Left renal pelvis (tissue), 4 donors: ENCODE measurements around the gene CTSK. TPM values are rescaled to one million over a fixed set of nuclear protein-coding genes. Genes with fewer than 3 reads are reported as not detected.
"Not testable (repeated sequence)": the region's sequence is repeated elsewhere in the genome, so short reads cannot be mapped to it uniquely, and the experiment has no call there.

ENCODE experiments used
- DNase-seq, 4 donors: peaks; one replicate each; pipeline ENCODE4 v3.0.0-alpha.2; 2013; ENCODE audit warnings: low read depth in 4 of 4, low spot score in 3 of 4
- polyA plus RNA-seq, 4 donors: library from polyadenylated mRNA; unstranded; fragments of 120-200 nt; gene quantifications; one replicate each; pipeline ENCODE4 v1.2.1, GENCODE V29; 2013; ENCODE audit not compliant: insufficient read length in 4 of 4

The CTSK gene
- polyA plus RNA-seq, 4 donors, result 19.8 to 107 (median 35.3) TPM

DNA sequence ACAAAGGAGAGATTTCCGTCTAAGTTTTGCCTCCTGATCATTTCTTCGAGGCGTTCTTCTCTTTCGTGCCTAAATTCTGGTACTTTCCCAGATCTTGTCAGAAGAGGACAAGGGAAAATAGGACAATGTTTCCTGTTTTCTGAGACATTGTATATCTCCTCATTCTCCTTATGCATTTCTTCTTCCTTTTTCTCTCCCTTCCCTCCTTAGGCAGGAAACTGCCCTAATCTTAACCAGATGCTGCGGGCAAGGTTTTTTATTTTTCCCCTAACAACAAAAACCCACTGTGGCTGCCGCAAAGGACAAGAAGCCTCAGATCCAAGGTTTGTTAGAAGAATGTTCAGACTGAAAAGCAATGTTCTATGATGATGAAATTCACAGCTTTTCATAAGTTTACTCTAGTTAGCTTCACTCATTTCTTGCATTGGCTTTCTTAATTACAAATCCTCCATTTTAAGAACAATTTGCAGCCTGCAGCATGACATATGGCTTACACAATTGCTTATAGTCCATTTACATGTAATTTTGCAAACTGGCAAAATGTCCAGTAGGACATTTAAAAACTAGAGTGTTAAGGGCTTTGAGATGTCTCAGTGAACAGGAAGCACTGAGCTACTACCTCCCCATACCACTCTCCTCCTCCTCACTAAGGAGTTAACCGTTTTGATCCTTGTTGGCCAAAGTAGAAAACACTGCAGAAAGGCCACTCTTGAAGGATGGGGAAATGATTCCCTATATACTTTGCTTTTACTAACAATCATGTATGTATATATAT, 624 bp downstream of the CTSK start:
- DNase-seq, result no peak

DNA sequence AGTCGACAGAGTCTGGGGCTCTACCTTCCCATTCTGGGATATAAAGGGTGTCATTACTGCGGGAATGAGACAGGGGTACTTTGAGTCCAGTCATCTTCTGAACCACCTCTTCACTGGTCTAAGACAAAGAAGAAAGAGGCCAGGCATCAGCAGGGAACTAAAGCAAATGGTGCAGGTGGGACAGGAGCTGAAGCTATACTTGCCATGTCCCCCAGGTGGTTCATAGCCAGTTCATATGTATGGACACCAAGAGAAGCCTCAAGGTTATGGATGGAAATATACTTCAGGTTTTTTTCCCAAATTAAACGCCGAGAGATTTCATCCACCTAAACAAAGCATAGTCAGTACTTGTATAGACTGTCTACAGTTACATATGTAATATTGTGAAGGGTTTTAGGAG, 2.2 kb downstream of the CTSK start:
- DNase-seq, result no peak

DNA sequence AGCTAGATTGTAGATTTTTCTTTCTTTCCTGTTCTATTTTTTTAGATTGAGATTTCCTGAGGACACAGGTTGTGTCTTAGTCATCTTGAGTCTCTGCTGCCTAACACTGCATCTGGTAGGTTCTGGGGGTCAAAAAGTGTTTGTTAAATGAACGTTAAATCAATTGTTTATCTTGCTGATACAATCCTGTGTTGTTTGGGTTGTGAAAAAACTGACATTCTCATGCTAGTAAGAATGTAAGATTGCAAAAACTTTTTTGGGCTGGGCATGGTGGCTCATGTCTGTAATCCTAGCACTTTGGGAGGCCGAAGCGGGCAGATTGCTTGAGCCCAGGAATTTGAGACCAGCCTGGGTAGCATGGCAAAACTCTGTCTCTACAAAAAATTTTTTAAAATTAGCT, 3.4 kb downstream of the CTSK start:
- DNase-seq, result no peak

DNA sequence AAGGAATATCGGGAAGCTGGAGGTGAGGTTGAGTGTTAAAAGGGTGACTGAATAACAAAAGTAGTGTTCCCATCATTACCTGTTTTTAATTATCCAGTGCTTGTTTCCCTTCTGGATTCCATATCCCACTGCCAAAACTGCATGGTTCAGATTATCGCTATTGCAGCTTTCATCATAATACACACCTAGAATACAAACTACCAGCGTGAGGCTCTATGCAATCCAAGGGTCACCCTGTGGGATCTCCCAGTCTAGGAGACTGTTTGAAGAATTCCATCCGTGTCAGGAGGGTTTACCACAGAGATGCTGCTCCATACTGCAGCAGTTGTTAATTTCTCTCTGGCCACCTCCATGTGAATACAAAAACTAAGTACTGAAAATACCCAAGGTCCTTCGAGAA, 9.0 kb downstream of the CTSK start:
- DNase-seq, result no peak

DNA sequence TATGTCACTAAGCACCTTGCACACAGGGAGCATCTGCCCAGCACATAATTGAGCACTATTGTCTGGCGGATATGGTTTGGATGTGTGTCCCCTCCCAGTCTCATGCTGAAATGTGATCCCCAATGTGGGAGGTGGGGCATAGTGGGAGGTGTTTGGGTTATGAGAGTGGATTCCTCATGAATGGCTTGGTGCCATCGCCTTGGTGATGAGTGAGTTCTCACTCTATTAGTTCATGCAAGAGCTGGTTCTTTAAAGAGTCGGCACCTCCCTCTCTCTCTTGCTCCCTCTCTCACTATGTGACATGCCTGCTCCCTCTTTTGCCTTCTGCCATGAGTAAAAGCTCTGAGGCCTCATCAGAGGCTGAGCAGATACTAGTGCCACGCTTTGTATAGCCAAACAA, 9.5 kb downstream of the CTSK start:
- peak in 1 of 4 donors; percentile 45 for DNase-seq

DNA sequence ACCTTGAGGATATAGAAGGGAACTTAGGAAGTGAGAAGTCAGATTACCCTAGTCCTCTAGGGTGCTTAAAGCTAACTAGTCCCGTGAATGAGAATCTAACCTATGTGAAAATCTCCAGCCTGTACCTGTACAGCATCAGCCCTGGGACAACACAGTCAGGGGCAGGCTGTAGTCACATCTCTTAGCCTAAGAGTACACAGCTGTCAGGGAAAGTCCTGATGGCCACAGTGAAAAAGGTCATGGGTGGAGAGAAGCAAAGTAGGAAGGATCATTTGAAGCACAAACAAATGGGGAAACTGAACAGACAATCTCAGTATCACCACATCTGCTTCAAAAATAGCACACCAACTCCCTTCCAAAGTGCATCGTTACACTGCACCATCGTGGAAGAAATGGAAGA, 11.7 kb downstream of the CTSK start:
- DNase-seq, result no peak

DNA sequence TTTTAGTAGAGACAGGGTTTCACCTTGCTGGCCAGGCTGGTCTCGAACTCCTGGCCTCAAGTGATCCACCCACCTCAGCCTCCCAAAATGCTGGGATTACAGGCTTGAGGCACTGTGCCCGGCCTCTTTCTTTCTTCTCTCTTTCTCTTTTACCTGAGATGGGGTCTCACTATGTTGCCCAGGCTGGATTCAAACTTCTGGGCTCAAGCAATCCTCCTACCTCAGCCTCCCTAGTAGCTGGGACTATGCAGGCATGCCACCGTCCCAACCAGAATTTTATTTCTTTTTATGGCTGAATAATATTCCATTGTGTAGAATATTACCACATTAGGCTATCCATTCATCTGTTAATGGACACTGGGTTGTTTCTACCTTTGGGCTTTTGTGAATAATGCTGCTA, 14.3 kb downstream of the CTSK start:
- DNase-seq, result not testable (repeated sequence)

DNA sequence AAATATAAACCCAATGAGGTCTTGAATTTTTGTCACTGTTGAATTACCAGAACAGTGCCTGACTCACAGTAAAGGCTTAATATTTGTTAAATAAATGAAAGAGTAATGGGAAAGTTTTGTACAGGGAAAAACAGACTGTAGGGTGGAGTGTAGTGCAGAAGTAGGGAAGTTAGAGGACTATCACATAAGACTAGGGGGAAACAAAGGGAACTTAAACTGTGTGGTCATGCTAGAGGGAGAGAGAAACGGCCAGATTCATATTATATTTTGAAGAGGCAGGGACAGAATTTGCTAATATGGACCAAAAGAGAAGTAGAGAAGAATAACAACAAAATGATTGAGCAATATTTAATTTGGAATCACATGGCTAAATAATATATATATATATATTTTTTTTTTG, 14.8 kb downstream of the CTSK start:
- DNase-seq, result no peak

DNA sequence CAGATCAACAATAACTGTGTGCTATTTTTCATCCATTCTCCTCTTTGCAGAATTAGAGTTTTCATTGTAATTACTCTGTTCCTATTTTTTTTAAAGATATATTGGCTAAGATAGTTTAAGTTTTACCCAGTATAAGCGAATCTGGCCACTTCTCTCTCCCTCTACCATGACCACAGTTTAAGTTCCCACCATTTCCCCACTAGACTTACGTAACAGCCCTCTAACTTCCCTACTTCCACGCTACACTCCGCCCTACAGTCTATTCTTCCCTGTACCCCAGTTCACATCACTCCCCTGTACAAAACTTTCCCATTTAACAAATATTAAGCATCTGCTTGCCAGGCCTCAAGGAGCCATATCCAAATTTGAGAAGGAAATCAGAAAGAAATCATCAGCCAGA, 16.5 kb downstream of the CTSK start:
- DNase-seq, result no peak

DNA sequence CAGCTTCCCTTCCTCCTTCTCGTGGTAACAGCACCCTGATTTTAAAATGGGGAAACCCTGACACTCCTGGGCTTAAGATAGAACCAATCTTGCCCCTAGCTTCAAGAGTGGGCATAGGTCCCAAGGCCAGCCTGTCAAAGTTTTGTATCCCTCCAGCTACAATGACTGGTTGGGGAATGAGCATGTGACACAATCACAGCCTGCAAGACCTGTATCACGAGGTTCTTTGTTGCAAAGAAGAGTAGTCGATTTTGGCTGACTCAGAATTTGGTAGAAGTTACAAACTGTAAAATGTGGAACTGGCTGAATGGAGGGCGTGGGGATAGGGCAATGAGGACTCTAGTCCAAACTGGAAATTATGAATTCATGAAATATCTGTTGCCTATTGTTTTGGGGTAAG, 18.7 kb downstream of the CTSK start:
- DNase-seq, result no peak

DNA sequence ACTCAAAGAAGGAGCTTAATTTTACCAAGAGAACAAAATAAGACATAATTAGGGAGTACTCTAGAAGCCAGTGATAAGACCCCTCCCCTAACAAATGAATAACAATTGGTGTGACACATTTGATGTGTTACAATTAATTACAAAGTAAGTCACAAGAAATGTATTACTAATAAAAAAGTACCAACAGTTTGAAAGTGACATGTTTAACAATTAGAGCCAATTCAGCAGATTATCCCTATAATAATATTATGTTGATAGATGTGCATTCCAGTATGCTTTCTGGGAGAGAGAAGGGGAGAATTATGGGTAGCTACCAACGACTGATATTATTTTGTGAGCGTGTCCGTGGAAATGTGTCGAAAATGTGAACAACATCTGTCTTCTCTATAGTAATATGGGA, 19.1 kb downstream of the CTSK start:
- DNase-seq, result no peak

DNA sequence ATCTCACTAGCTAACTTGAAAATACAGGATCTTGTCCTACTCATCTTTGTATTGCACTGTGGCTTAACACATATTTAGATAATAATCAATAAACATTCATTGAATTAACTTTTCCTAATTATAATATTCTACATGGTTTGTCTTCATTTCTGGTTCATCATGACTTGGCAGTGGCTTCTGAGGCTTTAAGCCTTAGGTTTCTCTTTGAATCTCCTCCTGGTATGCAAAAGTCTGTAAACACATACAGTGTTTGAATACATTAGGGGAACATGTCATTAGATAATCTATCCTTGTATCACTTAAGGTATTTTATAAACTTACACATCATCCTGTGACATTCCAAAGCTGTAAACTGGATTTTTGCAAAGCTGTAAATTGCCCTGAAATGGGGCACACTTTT, 20.6 kb downstream of the CTSK start:
- no peak for DNase-seq

DNA sequence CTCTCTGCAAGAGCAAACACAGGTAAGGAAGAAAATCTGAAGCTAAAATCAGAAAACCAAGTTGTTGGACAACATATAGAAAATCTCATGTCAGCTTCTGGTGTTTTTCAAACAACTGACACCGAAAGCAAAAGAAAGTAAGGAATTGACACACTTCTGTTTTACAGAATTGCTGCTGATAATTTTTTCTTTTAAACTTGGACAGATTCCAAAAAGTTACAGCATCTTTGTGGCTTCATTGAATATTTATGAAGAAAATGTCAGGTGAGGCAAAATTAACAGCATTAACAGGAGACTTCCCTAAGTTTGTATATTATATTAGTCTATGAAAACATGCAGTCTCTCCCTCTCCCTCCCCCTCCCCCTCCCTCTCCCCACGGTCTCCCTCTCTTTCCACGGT, 27.6 kb downstream of the CTSK start:
- DNase-seq, result no peak

DNA sequence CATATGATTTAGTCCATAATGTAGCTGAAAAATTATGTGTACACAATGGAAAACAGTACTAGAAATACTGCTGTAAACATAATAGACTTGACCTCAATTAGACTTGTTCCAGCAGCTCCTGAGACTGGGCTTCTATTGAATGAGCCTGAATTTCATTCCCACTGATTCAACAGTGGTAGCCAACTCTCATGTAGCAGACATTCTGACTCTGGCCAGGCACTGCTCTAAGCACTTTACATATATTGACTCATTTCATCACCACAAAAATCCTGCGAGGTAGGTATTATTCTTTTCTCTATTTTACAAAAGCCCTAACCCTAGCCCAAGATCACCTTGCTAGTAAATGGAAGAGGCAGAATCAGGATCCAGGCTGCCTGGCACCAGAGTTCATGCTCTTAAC, 29.7 kb downstream of the CTSK start:
- no peak for DNase-seq

DNA sequence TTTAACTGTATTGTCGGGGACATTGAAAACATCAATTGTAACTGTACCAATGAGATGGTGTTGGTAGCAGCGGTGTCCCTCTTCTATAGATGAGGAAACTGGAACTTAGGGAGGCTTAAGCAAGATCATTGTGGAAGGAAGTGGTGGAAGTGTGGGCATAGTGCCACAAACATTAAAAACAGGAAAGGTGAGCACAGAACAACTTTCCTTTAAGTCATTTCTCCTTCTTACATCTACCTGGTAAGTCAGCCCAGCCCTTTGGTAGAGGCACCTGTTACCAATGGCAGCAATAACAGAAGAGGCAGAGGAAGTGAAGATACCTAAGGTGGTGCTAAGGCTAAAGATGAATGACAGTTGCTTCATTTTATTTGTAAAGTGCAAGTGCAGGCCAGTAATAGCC, 30.5 kb downstream of the CTSK start:
- no peak for DNase-seq

DNA sequence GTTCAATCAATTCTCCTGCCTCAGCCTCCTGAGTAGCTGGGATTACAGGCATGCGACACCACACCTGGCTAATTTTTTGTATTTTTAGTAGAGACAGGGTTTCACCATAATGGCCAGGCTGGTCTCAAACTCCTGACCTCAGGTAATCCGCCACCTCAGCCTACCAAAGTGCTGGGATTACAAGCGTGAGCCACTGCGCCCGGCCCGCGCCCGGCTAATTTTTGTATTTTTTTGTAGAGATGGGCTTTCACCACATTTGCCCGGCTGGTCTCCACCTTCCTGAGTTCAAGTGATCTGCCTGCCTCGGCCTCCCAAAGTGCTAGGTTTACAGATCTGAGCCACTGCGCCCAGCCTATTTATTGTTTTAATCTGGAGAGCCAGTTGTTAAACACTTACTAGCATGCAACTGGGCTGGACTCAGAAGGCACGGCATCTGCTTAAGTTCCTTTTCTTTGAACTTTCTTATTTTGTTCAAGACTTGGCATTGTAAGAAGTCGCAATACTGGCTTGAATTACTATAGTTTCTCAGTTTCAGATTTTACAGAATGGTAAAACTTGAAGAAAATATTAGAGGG, 32.0 kb downstream of the CTSK start:
- DNase-seq, result not testable (repeated sequence)

DNA sequence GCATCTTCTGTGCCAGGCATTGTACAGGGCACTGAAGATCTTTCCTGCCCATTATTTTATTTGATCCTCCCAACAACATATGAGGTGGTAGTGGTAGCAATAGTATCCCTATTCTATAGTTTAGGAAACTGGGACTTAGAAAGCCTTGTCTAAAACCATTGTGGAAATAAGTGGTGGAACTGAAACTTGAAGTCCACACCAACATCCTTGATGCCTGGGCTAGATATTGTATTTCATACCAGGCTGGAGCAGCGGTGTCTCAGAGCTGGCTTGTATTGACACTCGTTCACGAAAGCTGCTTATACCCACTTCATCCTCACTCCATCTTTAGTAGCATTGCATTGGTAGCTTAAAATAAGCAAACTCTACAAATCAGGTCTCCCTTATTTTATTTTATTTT, 32.8 kb downstream of the CTSK start:
- DNase-seq, result no peak

DNA sequence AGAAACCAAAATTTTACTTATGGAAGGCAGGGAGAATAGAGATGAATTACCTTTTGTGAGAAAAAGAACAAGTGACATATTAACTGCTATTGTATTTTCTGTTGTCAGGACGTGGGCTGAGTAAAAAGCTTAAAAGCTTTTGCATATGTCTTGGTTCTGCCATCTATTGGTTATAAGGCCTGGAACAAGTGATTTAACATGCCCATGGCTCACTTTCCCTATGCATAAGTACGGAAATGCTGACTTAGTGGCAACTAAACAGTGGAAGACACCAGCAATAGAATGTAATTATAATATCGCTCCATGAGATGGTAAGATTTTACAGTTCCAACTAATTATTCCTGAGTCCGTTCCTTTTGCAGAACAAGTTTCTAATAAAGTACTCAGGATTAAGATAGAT, 35.7 kb downstream of the CTSK start:
- no peak for DNase-seq

DNA sequence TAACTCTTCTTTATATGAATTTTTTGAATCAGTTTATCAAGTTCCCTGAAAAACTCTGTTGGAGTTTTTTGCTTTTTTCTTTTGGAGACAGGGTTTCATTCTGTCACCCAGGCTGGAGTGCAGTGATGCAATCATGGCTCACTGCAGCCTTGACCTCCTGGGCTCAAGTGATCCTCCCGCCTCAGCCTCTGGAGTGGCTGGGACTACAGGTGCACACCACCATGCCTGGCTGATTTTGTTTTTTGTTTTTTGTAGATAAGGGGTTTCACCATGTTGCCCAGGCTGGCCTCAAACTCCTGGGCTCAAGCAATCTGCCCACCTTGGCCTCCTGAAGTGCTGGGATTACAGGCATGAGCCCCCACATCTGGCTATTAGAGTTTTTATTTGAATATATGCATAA, 40.4 kb downstream of the CTSK start:
- not testable (repeated sequence) for DNase-seq

DNA sequence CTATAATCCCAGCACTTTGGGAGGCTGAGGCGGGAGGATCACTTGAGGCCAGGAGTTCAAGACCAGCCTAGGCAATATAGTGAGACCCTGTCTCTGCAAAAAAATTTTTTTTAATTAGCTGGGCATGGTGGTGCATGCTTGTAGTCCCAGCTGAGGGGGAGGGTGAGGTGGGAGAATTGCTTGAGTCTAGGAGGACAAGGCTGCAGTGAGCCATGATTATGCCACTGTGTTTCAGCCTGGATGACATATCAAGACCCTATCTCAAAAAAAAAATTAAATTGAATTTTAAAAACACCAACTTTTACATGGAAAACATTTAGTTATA, 42.1 kb downstream of the CTSK start:
- not testable (repeated sequence) for DNase-seq

DNA sequence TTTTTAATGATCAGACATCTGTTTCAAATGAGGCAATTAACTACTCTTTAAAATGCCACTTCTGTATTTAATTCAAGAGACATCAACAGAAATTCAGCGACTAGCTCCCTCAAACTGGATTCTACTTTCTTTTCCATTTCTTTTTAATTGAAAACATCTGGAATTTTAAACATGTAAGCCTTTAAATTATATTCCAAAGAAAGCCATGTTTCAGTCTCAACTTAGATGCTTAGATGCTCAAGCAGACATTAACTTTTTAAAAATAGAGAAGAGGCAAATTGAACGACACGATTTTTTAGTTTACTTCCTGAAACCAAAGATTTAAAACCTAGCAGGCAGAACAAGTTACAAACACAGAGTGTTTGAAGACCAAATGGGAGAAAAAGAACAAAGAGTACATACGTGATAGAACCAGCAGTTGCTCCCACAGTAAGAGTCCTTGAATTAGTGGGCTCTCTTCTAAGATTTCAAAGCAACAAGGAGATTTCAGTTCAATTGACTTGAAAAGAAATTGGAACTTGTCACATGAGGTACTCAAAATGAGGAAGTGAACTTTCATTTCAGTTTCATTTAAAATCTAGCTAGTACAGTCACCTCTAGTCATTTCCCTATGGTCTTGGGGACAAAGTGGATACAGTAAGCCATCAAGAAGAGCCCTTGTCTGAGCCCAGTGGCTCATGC, 42.6 kb downstream of the CTSK start, which contains the start of gene CTSS:
TSS of gene CTSS (minus strand) at position 483 of the 681 bp plus-strand sequence. CDS start 1,015 bp downstream, outside the sequence.
- peak in 2 of 4 donors; percentile 1 to 10 for DNase-seq

DNA sequence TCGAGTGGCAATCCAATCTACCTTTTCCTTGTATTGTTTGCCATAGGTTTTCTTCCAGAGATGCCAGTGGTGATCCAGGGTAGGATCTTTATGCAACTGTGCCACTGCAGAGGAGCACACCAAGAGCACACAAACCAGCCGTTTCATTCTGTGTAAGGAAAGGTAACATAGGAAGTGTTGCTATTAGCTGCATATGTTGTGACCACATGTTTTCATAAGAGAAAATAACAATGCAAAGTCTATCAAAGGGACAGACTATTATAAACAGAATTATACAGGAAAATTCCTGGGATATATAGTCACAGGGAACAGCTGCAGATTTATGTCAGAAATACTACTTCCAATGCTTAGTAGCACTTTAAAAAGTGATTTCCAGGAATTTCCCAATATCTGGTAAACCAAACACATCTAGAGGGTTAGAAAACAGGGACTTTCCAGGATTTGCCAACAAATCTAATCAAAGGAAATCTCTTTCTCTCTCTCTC, 43.4 kb downstream of the CTSK start:
- DNase-seq, result no peak
